ENCODE results near the gene FAM20A.

Gene FAM20A

GRCh38 chr17:68611353-68612208 lies 10.4 kb upstream of the FAM20A start:
- no peak for DNase-seq (ENCODE audit: extremely low read depth in 1 of 2, low read depth in 1 of 2)

DNA sequence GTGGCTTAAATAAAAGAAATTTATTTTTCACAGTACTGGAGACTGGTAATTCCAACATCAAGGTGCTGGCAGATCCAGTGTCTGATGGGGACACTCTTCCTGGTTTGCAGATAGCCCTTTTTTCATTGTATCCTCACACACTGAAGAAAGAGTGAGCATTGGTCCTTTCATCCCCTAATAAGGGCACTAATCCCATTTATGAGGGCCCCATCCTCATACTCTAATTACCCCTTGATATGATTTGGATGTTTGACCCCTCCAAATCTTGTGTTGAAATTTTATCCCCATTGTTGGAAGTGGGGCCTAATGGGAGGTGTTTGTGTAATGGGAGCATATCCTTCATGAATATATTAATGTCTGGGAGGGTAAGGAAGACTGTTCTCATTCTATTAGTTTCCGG lies 9.4 kb upstream of the FAM20A start:
- DNase-seq (ENCODE audit: extremely low read depth in 1 of 2, low read depth in 1 of 2), result no peak

DNA sequence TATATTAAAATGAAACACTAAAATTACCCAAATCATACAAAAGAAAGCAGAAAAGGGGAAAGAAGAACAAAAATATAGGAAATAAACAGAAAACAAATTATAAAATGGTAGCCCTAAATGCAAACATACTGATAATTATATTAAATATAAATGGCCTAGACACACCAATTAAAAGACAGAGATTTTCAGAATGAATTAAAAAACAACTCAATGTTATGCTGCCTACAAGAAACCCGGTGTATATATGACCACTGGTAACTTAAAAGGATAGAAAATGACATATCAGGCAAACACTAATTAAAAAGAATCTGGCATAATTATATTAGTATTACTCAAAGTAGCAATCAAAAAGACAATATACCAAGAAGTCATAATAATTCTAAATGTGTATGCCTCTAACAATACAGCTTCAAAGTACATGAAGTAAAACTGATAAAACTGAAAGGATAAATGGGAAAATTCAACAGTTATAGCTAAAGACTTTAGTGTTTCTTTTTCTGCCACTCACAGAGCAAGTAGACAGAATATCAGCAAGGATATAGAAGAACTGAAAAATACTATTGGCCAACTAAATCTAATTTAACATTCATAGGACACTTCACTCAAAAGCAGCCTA lies 7.5 kb upstream of the FAM20A start:
- no peak for DNase-seq (ENCODE audit: extremely low read depth in 1 of 2, low read depth in 1 of 2)

- DNase-seq (ENCODE audit: extremely low read depth in 1 of 2, low read depth in 1 of 2), result no peak
Observed at GRCh38 chr17:68606451-68607307, 5.5 kb upstream of the FAM20A start.

DNA sequence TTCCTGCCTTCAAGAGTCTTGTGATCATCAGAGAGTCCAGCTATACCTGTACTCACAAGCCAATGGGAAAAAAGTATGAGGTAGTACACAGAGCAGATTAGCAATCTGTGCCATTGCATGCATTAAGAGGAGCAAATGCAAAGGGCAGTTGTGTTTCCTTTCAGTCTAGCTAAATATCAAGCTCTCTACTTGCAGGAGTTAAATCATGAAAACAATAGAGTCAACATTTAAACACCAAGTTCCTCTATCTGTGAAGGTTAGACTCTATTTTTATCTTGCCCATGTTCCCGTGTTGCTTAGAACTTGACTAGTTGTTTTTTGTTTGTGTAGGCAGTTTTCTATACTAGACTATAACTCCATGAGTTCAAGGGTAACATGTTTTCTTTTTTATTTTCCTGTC lies 4.7 kb upstream of the FAM20A start:
- no peak for DNase-seq (ENCODE audit: extremely low read depth in 1 of 2, low read depth in 1 of 2)

DNA sequence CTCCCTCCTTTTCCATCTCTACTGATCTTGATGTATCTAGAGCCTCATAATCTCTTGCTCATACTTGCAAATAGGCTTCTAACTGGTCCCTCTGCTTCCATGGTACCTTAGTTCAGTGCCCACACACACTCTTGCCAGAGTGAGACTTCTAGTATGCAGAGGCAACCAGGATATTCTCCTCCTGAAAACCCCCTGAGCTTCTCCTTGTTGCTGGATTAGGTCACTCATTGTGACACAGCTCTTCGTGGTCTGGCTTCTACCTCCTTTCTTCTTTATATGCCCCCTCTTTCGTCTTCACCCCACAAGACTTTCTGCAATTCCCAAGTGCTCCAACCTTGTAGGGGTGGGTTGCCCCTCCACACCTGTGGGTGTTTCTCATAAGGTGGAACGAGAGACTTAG lies 2.5 kb upstream of the FAM20A start:
- DNase-seq (ENCODE audit: extremely low read depth in 1 of 2, low read depth in 1 of 2), result no peak

DNA sequence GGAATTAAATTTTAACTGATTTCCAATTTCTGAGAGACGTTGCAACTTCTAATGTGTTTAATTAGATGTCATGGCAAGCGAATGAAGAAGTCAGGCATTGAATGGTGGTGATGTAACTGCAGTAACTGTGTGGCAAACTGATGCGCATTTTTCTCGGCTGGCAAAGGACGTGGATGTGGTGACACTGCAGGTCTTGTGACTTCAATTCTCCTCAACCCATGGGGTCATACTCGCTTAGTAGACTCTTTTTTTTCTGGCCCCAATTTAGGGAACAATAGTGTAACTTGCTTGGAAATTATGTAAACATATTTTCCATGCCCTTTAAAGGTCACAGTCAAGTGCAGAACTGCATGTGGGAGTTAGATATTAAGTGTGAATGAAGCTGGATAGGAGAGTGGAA lies 1.9 kb upstream of the FAM20A start:
- DNase-seq (ENCODE audit: extremely low read depth in 1 of 2, low read depth in 1 of 2), result no peak

DNA sequence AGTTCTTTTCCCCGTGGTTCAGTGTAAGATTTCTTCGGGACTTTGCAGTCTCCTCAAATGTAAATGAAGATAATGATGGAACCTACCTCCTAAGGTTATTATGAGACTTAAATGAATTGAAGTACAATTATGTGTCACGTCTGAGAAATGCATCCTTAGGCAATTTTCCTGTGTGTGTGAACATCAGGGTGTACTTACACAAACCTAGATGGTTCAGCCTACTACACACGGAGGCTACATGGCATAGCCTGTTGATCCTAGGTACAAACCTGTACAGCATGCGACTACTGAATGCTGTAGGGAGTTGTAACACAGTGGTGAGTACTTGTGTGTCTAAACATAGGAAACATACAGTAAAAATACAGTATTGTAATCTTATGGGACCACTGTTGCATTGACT lies 1.1 kb upstream of the FAM20A start:
- DNase-seq (ENCODE audit: extremely low read depth in 1 of 2, low read depth in 1 of 2), result no peak

GRCh38 chr17:68601565-68602288 lies 560 bp upstream of the FAM20A start:
- no peak for DNase-seq (ENCODE audit: extremely low read depth in 1 of 2, low read depth in 1 of 2)

GRCh38 chr17:68600067-68600930 lies 868 bp downstream of the FAM20A start:
- DNase-seq (ENCODE audit: extremely low read depth in 1 of 2, low read depth in 1 of 2), result no peak

- DNase-seq (ENCODE audit: extremely low read depth in 1 of 2, low read depth in 1 of 2), result no peak
Observed at GRCh38 chr17:68599552-68600066, 1.6 kb downstream of the FAM20A start.

- no peak for DNase-seq (ENCODE audit: extremely low read depth in 1 of 2, low read depth in 1 of 2)
Observed at GRCh38 chr17:68599091-68599490, 2.1 kb downstream of the FAM20A start.

DNA sequence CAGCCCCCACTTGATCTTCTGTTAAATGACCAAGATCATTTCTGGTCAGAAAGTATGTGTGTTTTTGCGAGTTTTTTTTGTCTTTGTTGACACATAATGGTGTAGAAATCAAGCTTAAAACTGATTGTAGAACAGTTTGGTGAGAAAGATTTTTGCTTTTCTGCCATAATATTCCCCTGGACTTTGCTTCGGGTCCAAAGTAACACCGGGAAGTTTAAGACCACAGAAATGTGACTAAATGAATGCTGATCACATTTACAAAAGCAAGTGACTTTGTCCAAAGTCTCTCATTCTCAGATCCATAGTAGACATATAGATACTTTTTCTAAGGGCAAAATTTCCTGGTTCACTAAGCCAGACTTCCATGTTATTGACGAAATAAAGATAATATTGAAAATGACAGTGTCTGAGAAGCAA lies 2.6 kb downstream of the FAM20A start:
- no peak for DNase-seq (ENCODE audit: extremely low read depth in 1 of 2, low read depth in 1 of 2)

- DNase-seq (ENCODE audit: extremely low read depth in 1 of 2, low read depth in 1 of 2), result no peak
Observed at GRCh38 chr17:68598074-68598473, 3.1 kb downstream of the FAM20A start.

- DNase-seq (ENCODE audit: extremely low read depth in 1 of 2, low read depth in 1 of 2), result no peak
Observed at GRCh38 chr17:68596411-68596945, 4.7 kb downstream of the FAM20A start.

- DNase-seq (ENCODE audit: extremely low read depth in 1 of 2, low read depth in 1 of 2), result no peak
Observed at GRCh38 chr17:68595986-68596385, 5.2 kb downstream of the FAM20A start.

GRCh38 chr17:68595496-68595895 lies 5.7 kb downstream of the FAM20A start:
- DNase-seq (ENCODE audit: extremely low read depth in 1 of 2, low read depth in 1 of 2), result no peak

DNA sequence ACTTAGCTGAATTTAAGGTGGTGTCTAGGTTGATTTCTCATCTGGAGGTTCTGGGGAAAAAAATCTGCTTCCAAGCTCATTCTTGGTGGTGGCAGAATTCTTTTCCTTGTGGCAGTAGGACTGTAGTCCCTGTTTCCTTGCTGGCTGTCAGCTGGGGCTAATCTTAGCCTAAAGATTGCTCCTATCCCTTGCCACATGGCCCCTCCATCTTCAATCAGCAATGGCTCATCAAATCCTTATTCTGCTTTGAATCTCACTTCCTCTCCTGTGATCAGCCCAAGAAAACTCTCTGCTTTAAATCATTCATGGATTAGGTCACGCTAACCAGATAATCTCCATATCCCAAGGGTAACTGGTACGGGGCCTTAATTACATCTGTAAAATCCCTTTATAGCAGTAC lies 6.6 kb downstream of the FAM20A start:
- no peak for DNase-seq (ENCODE audit: extremely low read depth in 1 of 2, low read depth in 1 of 2)
